ENCODE data around the gene NUDT22.

The NUDT22 gene

DNA sequence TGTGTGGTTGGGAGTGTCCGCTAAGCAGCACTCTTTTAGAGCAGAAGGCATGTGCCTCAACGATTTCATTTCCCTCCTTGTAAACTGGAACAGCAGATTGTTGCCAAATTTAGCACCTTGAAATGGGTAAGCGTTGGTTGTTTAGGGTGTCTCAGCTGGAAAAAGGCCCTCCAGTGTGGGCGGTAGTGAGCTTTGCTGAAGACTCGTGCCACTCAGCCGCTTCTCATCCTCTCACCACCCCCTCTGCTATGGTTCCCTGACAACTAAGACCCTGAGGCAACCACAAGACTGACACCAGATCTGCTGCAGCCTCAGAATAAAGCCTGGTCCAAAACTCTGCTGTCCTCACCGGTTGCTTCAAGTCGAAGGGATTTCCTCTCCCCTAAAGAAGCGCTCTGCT lies 29.4 kb upstream of the NUDT22 start:
- Histone ChIP-seq H3K4me1 (no peaks in the 10 kb centered on the region), H3K27me3 (ENCODE audit: low read depth) (no peaks in the 10 kb centered on the region), H3K36me3 (replicated peaks) (peaks cover 97% of the 10 kb centered on the region), H3K4me3 (no peak overlapping the region), H3K9me3 (no peaks in the 10 kb centered on the region)
- in situ Hi-C loops (cut with MboI; ENCODE audit: low sequenced_read_pairs) = no loop called here
- DNase-seq (ENCODE audit: low spot score in 2 of 2) = no peak

- in situ Hi-C loops (cut with MboI; ENCODE audit: low sequenced_read_pairs) = no loop called here
- no peaks in the 10 kb centered on the region for H3K4me1 ChIP-seq
Observed at GRCh38 chr11:64198511-64198910, 27.6 kb upstream of the NUDT22 start.

DNA sequence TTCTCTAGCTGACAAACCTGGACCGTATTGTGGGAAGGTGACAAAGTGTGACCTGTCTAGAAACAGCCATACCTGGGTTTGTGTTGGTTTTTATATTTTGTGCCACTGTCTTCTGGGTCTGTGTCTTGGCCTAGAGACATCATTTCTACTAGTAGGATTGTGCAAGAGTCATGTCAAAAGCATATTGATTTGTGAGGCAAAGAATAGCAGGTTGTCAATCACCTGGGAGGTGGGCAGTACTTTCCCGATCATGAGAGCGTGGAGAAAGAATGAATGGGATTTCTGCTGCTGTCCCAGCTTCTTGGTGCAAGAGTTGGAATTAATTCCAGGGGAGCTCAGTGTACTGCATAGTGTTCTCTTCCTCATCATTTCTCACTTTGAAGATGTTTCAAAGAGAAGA lies 24.5 kb upstream of the NUDT22 start:
- Histone ChIP-seq H3K4me1 (no peaks in the 10 kb centered on the region), H3K9me3 (no peaks in the 10 kb centered on the region), H3K27me3 (ENCODE audit: low read depth) (no peaks in the 10 kb centered on the region), H3K36me3 (replicated peaks) (peaks cover 96% of the 10 kb centered on the region), H3K4me3 (no peak overlapping the region)
- DNase-seq (ENCODE audit: low spot score in 2 of 2) = no peak
- in situ Hi-C loops (cut with MboI; ENCODE audit: low sequenced_read_pairs) = no loop called here

More at GRCh38 chr11:64198511-64198910, 27.6 kb upstream of the NUDT22 start:
- H3K9me3 ChIP-seq = no peaks in the 10 kb centered on the region
- H3K36me3 ChIP-seq (replicated peaks) = peaks cover 96% of the 10 kb centered on the region
- DNase-seq (ENCODE audit: low spot score in 2 of 2) = no peak
- H3K27me3 ChIP-seq (ENCODE audit: low read depth) = no peaks in the 10 kb centered on the region
- no peak overlapping the region for H3K4me3 ChIP-seq

- in situ Hi-C loops (cut with MboI; ENCODE audit: low sequenced_read_pairs) = no loop called here
- H3K27me3 ChIP-seq (ENCODE audit: low read depth) = no peaks in the 10 kb centered on the region
- H3K9me3 ChIP-seq = no peaks in the 10 kb centered on the region
- peaks cover 90% of the 10 kb centered on the region for H3K36me3 ChIP-seq (replicated peaks)
- H3K4me1 ChIP-seq = no peaks in the 10 kb centered on the region
- H3K4me3 ChIP-seq = no peak overlapping the region
- DNase-seq (ENCODE audit: low spot score in 2 of 2) = no peak
Observed at GRCh38 chr11:64202992-64203391, 23.1 kb upstream of the NUDT22 start.

GRCh38 chr11:64203421-64204079 lies 22.5 kb upstream of the NUDT22 start:
- no peak for DNase-seq (ENCODE audit: low spot score in 2 of 2)
- Histone ChIP-seq H3K4me1 (no peaks in the 10 kb centered on the region), H3K4me3 (no peak overlapping the region), H3K36me3 (replicated peaks) (peaks cover 85% of the 10 kb centered on the region), H3K9me3 (no peaks in the 10 kb centered on the region), H3K27me3 (ENCODE audit: low read depth) (no peaks in the 10 kb centered on the region)
- in situ Hi-C loops (cut with MboI; ENCODE audit: low sequenced_read_pairs) = no loop called here

DNA sequence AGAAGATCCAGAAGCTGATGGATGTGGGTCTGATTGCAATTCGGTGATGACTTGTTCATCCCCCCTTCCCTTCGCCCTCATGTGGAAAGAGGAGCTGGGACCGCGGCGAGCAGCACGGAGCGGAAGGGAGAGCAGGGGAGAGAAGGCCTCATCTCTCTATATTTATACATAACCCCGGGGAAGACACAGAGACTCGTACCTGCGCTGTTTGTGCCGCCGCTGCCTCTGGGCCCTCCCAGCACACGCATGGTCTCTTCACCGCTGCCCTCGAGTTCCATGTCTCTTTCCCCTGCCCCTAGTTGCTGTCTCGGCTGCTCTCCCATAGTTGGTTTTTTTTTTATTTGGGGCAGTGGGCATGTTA lies 22.0 kb upstream of the NUDT22 start:
- no peak overlapping the region for H3K4me3 ChIP-seq
- in situ Hi-C loops (cut with MboI; ENCODE audit: low sequenced_read_pairs) = no loop called here
- peaks cover 81% of the 10 kb centered on the region for H3K36me3 ChIP-seq (replicated peaks)
- H3K27me3 ChIP-seq (ENCODE audit: low read depth) = no peaks in the 10 kb centered on the region
- H3K9me3 ChIP-seq = no peaks in the 10 kb centered on the region
- no peaks in the 10 kb centered on the region for H3K4me1 ChIP-seq
- DNase-seq (ENCODE audit: low spot score in 2 of 2) = no peak

- H3K9me3 ChIP-seq = no peaks in the 10 kb centered on the region
- no peak overlapping the region for H3K4me3 ChIP-seq
- peak; percentile 68 to 83 for DNase-seq (ENCODE audit: low spot score in 2 of 2)
- peaks cover 78% of the 10 kb centered on the region for H3K36me3 ChIP-seq (replicated peaks)
- in situ Hi-C loops (cut with MboI; ENCODE audit: low sequenced_read_pairs) = no loop called here
- H3K27me3 ChIP-seq (ENCODE audit: low read depth) = no peaks in the 10 kb centered on the region
- no peaks in the 10 kb centered on the region for H3K4me1 ChIP-seq
Observed at GRCh38 chr11:64204464-64204989, 21.5 kb upstream of the NUDT22 start.

GRCh38 chr11:64206457-64207255 lies 19.4 kb upstream of the NUDT22 start, which contains the start of gene FERMT3:
Gene FERMT3, plus strand, starts transcription at chr11:64206721. Its CDS starts 644 bp downstream, at chr11:64207365.
- H3K9me3 ChIP-seq = no peaks in the 10 kb centered on the region
- no peaks in the 10 kb centered on the region for H3K27me3 ChIP-seq (ENCODE audit: low read depth)
- peaks cover 57% of the 10 kb centered on the region for H3K36me3 ChIP-seq (replicated peaks)
- no peaks in the 10 kb centered on the region for H3K4me1 ChIP-seq
- H3K4me3 ChIP-seq = no peak within 1 kb of the TSS
- no peak for DNase-seq (ENCODE audit: low spot score in 2 of 2)
- in situ Hi-C loops (cut with MboI; ENCODE audit: low sequenced_read_pairs) = no loop called here

GRCh38 chr11:64207256-64208085 lies 18.6 kb upstream of the NUDT22 start:
- no peak for DNase-seq (ENCODE audit: low spot score in 2 of 2)
- in situ Hi-C loops (cut with MboI; ENCODE audit: low sequenced_read_pairs) = no loop called here
- Histone ChIP-seq H3K9me3 (no peaks in the 10 kb centered on the region), H3K36me3 (replicated peaks) (peaks cover 53% of the 10 kb centered on the region), H3K4me1 (no peaks in the 10 kb centered on the region), H3K27me3 (ENCODE audit: low read depth) (no peaks in the 10 kb centered on the region), H3K4me3 (no peak overlapping the region)

GRCh38 chr11:64208086-64208795 lies 17.8 kb upstream of the NUDT22 start:
- Histone ChIP-seq H3K9me3 (no peaks in the 10 kb centered on the region), H3K27me3 (ENCODE audit: low read depth) (no peaks in the 10 kb centered on the region), H3K36me3 (replicated peaks) (peaks cover 46% of the 10 kb centered on the region), H3K4me3 (no peak overlapping the region), H3K4me1 (no peaks in the 10 kb centered on the region)
- DNase-seq (ENCODE audit: low spot score in 2 of 2) = no peak
- in situ Hi-C loops (cut with MboI; ENCODE audit: low sequenced_read_pairs) = no loop called here

GRCh38 chr11:64208796-64209562 lies 17.1 kb upstream of the NUDT22 start:
- peaks cover 38% of the 10 kb centered on the region for H3K36me3 ChIP-seq (replicated peaks)
- H3K27me3 ChIP-seq (ENCODE audit: low read depth) = no peaks in the 10 kb centered on the region
- DNase-seq (ENCODE audit: low spot score in 2 of 2) = no peak
- H3K4me3 ChIP-seq = no peak overlapping the region
- no peaks in the 10 kb centered on the region for H3K4me1 ChIP-seq
- H3K9me3 ChIP-seq = no peaks in the 10 kb centered on the region
- in situ Hi-C loops (cut with MboI; ENCODE audit: low sequenced_read_pairs) = no loop called here

GRCh38 chr11:64209563-64209843 lies 16.6 kb upstream of the NUDT22 start:
- H3K9me3 ChIP-seq = no peaks in the 10 kb centered on the region
- DNase-seq (ENCODE audit: low spot score in 2 of 2) = no peak
- H3K27me3 ChIP-seq (ENCODE audit: low read depth) = no peaks in the 10 kb centered on the region
- in situ Hi-C loops (cut with MboI; ENCODE audit: low sequenced_read_pairs) = no loop called here
- no peak overlapping the region for H3K4me3 ChIP-seq
- no peaks in the 10 kb centered on the region for H3K4me1 ChIP-seq
- H3K36me3 ChIP-seq (replicated peaks) = peaks cover 33% of the 10 kb centered on the region
